ENCODE measurements around the gene LRWD1. TPM values are rescaled to one million over a fixed set of nuclear protein-coding genes. Genes with fewer than 3 reads are reported as not detected.

LRWD1 gene
- total RNA-seq, 1 experiment from 2014 or later = 39.6 TPM

DNA sequence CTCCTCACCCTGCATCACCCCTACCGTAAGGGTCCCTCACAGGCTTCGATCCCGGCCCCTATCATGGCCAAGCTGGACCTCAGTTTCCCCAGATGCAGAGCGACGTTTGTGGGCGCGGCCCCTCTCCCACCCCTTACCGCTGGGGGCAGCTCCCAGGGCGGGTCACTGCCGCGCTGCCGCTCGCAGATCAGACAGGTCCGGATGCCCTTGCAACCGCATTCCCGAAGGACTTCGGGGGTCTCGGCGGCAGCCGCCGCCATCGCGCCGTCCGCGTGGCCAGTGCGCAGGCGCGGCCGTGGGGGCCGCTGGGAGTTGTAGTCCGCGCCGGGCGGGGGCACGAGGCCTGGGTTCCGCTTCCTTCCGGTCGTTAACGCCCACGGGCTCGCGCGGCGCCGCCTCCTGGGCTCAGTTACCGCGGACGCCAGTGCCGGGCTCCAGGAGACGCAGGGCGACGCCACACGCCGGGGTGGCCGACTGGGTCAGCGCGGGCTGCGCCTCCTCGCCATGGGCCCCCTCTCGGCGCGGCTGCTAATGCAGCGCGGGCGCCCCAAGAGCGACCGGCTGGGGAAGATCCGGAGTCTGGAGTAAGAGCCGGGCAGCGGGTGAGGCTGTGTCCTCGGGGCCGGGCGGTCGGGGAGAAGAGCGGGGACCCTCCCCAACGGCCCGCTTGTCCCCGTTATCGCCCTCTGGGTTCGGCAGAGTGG is at the start of gene LRWD1, which contains the start of gene ALKBH4 (continued):
- TF ChIP-seq, protein P1, sequence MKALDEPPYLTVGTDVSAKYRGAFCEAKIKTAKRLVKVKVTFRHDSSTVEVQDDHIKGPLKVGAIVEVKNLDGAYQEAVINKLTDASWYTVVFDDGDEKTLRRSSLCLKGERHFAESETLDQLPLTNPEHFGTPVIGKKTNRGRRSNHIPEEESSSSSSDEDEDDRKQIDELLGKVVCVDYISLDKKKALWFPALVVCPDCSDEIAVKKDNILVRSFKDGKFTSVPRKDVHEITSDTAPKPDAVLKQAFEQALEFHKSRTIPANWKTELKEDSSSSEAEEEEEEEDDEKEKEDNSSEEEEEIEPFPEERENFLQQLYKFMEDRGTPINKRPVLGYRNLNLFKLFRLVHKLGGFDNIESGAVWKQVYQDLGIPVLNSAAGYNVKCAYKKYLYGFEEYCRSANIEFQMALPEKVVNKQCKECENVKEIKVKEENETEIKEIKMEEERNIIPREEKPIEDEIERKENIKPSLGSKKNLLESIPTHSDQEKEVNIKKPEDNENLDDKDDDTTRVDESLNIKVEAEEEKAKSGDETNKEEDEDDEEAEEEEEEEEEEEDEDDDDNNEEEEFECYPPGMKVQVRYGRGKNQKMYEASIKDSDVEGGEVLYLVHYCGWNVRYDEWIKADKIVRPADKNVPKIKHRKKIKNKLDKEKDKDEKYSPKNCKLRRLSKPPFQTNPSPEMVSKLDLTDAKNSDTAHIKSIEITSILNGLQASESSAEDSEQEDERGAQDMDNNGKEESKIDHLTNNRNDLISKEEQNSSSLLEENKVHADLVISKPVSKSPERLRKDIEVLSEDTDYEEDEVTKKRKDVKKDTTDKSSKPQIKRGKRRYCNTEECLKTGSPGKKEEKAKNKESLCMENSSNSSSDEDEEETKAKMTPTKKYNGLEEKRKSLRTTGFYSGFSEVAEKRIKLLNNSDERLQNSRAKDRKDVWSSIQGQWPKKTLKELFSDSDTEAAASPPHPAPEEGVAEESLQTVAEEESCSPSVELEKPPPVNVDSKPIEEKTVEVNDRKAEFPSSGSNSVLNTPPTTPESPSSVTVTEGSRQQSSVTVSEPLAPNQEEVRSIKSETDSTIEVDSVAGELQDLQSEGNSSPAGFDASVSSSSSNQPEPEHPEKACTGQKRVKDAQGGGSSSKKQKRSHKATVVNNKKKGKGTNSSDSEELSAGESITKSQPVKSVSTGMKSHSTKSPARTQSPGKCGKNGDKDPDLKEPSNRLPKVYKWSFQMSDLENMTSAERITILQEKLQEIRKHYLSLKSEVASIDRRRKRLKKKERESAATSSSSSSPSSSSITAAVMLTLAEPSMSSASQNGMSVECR (CRISPR knock-in tag; IDR thresholded peaks at IDR 0.05; ENCODE audit: borderline replicate concordance) = peak; percentile 92
- TF ChIP-seq CREB1 (CRISPR knock-in tag; IDR thresholded peaks at IDR 0.05) = no peak
- no peak for TF ChIP-seq PRRX2 (CRISPR knock-in tag; IDR thresholded peaks at IDR 0.05)
- TF ChIP-seq TEAD1 (CRISPR knock-in tag; IDR thresholded peaks at IDR 0.05) = peak; percentile 89
- TF ChIP-seq GRHL2 (CRISPR knock-in tag; IDR thresholded peaks at IDR 0.05; ENCODE audit: insufficient replicate concordance, severe bottlenecking) = no peak
- TF ChIP-seq, protein P2, sequence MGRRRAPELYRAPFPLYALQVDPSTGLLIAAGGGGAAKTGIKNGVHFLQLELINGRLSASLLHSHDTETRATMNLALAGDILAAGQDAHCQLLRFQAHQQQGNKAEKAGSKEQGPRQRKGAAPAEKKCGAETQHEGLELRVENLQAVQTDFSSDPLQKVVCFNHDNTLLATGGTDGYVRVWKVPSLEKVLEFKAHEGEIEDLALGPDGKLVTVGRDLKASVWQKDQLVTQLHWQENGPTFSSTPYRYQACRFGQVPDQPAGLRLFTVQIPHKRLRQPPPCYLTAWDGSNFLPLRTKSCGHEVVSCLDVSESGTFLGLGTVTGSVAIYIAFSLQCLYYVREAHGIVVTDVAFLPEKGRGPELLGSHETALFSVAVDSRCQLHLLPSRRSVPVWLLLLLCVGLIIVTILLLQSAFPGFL (CRISPR knock-in tag; IDR thresholded peaks at IDR 0.05; ENCODE audit: borderline replicate concordance) = no peak
- TF ChIP-seq SMAD4 (CRISPR knock-in tag; IDR thresholded peaks at IDR 0.05) = no peak
- TF ChIP-seq, protein P3, sequence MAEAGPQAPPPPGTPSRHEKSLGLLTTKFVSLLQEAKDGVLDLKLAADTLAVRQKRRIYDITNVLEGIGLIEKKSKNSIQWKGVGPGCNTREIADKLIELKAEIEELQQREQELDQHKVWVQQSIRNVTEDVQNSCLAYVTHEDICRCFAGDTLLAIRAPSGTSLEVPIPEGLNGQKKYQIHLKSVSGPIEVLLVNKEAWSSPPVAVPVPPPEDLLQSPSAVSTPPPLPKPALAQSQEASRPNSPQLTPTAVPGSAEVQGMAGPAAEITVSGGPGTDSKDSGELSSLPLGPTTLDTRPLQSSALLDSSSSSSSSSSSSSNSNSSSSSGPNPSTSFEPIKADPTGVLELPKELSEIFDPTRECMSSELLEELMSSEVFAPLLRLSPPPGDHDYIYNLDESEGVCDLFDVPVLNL (CRISPR knock-in tag; IDR thresholded peaks at IDR 0.05; ENCODE audit: borderline replicate concordance, low read depth) = no peak
- TF ChIP-seq HMGA2 (CRISPR knock-in tag; IDR thresholded peaks at IDR 0.05) = no peak
- 0 out of 2 replicates have a peak, but pooled peaks have one; percentile 9 for TF ChIP-seq ZNF317 (CRISPR knock-in tag; IDR thresholded peaks at IDR 0.05; ENCODE audit: borderline replicate concordance, low read depth)
- TF ChIP-seq NR3C1 (CRISPR knock-in tag; conservative IDR thresholded peaks at IDR 0.05; ENCODE audit: low read depth) = no peak
- no peak for TF ChIP-seq JUN (CRISPR knock-in tag; IDR thresholded peaks at IDR 0.05)
- TF ChIP-seq, protein P4, sequence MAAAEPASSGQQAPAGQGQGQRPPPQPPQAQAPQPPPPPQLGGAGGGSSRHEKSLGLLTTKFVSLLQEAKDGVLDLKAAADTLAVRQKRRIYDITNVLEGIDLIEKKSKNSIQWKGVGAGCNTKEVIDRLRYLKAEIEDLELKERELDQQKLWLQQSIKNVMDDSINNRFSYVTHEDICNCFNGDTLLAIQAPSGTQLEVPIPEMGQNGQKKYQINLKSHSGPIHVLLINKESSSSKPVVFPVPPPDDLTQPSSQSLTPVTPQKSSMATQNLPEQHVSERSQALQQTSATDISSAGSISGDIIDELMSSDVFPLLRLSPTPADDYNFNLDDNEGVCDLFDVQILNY (CRISPR knock-in tag; IDR thresholded peaks at IDR 0.05) = peak; percentile 89
- TF ChIP-seq, protein P5, sequence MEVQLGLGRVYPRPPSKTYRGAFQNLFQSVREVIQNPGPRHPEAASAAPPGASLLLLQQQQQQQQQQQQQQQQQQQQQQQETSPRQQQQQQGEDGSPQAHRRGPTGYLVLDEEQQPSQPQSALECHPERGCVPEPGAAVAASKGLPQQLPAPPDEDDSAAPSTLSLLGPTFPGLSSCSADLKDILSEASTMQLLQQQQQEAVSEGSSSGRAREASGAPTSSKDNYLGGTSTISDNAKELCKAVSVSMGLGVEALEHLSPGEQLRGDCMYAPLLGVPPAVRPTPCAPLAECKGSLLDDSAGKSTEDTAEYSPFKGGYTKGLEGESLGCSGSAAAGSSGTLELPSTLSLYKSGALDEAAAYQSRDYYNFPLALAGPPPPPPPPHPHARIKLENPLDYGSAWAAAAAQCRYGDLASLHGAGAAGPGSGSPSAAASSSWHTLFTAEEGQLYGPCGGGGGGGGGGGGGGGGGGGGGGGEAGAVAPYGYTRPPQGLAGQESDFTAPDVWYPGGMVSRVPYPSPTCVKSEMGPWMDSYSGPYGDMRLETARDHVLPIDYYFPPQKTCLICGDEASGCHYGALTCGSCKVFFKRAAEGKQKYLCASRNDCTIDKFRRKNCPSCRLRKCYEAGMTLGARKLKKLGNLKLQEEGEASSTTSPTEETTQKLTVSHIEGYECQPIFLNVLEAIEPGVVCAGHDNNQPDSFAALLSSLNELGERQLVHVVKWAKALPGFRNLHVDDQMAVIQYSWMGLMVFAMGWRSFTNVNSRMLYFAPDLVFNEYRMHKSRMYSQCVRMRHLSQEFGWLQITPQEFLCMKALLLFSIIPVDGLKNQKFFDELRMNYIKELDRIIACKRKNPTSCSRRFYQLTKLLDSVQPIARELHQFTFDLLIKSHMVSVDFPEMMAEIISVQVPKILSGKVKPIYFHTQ (CRISPR knock-in tag; IDR thresholded peaks at IDR 0.05) = no peak
- TF ChIP-seq, protein P6, sequence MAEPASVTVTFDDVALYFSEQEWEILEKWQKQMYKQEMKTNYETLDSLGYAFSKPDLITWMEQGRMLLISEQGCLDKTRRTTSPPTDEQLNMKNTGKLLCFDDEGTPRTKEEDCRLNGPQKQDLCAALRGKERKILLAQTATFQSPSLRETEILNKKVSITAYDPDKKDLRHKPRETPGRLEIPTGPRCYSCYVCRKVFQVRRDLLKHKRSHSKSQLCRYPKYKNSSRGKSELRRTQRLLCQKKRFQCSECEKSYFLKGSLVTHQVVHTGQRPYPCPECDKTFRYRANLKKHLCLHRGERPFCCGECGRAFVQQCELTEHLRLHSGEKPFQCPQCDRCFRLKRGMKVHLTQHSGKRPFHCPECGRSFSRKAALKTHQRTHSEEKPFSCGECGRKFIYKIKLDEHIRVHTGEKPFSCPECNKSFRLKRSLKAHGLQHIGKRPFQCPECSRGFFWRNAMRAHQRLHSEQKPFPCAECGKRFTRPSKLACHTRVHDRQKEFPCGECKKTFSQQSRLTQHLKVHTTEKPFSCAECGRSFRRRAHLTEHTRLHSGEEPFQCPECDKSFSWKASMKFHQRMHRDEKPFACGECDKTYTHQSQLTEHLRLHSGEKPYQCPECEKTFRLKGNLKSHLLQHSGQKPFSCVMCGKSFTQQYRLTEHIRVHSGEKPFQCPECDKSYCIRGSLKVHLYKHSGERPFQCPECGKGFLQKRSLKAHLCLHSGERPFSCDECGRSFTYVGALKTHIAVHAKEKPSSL (CRISPR knock-in tag; conservative IDR thresholded peaks at IDR 0.05) = no peak
- TF ChIP-seq ZNF138 (CRISPR knock-in tag; conservative IDR thresholded peaks at IDR 0.05) = no peak
- peak; percentile 33; the same call in 1 of the 2 replicates for TF ChIP-seq SMAD3 (CRISPR knock-in tag; IDR thresholded peaks at IDR 0.05; ENCODE audit: borderline replicate concordance)
- TF ChIP-seq SOX15 (CRISPR knock-in tag; IDR thresholded peaks at IDR 0.05) = no peak
- no peak for TF ChIP-seq ZNF121 (CRISPR knock-in tag; IDR thresholded peaks at IDR 0.05)
- TF ChIP-seq, protein P7, sequence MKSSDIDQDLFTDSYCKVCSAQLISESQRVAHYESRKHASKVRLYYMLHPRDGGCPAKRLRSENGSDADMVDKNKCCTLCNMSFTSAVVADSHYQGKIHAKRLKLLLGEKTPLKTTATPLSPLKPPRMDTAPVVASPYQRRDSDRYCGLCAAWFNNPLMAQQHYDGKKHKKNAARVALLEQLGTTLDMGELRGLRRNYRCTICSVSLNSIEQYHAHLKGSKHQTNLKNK (CRISPR knock-in tag; IDR thresholded peaks at IDR 0.05) = no peak
- TF ChIP-seq, protein P8, sequence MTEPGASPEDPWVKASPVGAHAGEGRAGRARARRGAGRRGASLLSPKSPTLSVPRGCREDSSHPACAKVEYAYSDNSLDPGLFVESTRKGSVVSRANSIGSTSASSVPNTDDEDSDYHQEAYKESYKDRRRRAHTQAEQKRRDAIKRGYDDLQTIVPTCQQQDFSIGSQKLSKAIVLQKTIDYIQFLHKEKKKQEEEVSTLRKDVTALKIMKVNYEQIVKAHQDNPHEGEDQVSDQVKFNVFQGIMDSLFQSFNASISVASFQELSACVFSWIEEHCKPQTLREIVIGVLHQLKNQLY (CRISPR knock-in tag; IDR thresholded peaks at IDR 0.05) = peak; percentile 83; the same call in 1 of the 2 replicates
- TF ChIP-seq SP1 (CRISPR knock-in tag; conservative IDR thresholded peaks at IDR 0.05) = peak; percentile 68
- TF ChIP-seq, protein P9, sequence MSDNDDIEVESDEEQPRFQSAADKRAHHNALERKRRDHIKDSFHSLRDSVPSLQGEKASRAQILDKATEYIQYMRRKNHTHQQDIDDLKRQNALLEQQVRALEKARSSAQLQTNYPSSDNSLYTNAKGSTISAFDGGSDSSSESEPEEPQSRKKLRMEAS (CRISPR knock-in tag; IDR thresholded peaks at IDR 0.05) = peak; percentile 82; the same call in 1 of the 2 replicates
- TF ChIP-seq NR1H2 (CRISPR knock-in tag; IDR thresholded peaks at IDR 0.05) = no peak
- TF ChIP-seq TEAD4 (CRISPR knock-in tag; IDR thresholded peaks at IDR 0.05) = no peak

Measured in WTC11 (cell line).